Stimulated activated CD8-positive, alpha-beta memory T cell treated with anti-CD3 and anti-CD28 coated beads, Interleukin-12 subunit alpha, Interleukin-12 subunit beta, amount 100 ng/mL, for 4 hours (primary cell): ENCODE measurements around the gene IFNA14.
"Not testable (repeated sequence)": the region's sequence is repeated elsewhere in the genome, so short reads cannot be mapped to it uniquely, and the experiment has no call there.

ENCODE experiments used
- DNase-seq: peaks from one replicate; pipeline ENCODE4 v3.0.0-alpha.2; 2020; ENCODE audit warnings: low read depth

Gene IFNA14

GRCh38 chr9:21239911-21240310 lies at the start of gene IFNA14:
TSS of gene IFNA14 (minus strand) at chr9:21240005. CDS start at chr9:21239935, 70 bp downstream.
- DNase-seq = no peak

GRCh38 chr9:21287280-21287679 lies 47.5 kb upstream of the IFNA14 start:
- DNase-seq = no peak

GRCh38 chr9:21286659-21287058 lies 46.9 kb upstream of the IFNA14 start:
- no peak for DNase-seq

- no peak for DNase-seq
Measured at GRCh38 chr9:21286099-21286498, 46.3 kb upstream of the IFNA14 start.

- DNase-seq = no peak
Measured at GRCh38 chr9:21281275-21281674, 41.5 kb upstream of the IFNA14 start.

GRCh38 chr9:21268347-21268657 lies 28.5 kb upstream of the IFNA14 start:
- DNase-seq = no peak

- no peak for DNase-seq
Measured at GRCh38 chr9:21267485-21268346, 27.9 kb upstream of the IFNA14 start.

GRCh38 chr9:21266733-21267484 lies 27.1 kb upstream of the IFNA14 start:
- no peak for DNase-seq

GRCh38 chr9:21265421-21266189 lies 25.8 kb upstream of the IFNA14 start:
- DNase-seq = no peak

GRCh38 chr9:21255538-21256212 lies 15.9 kb upstream of the IFNA14 start:
- DNase-seq = no peak

GRCh38 chr9:21252721-21253547 lies 13.1 kb upstream of the IFNA14 start:
- no peak for DNase-seq

GRCh38 chr9:21251638-21252037 lies 11.8 kb upstream of the IFNA14 start:
- no peak for DNase-seq

- no peak for DNase-seq
Measured at GRCh38 chr9:21251190-21251589, 11.4 kb upstream of the IFNA14 start.

- no peak for DNase-seq
Measured at GRCh38 chr9:21244836-21245235, 5.0 kb upstream of the IFNA14 start.

GRCh38 chr9:21236360-21236714 lies 3.5 kb downstream of the IFNA14 start:
- not testable (repeated sequence) for DNase-seq

GRCh38 chr9:21235468-21236359 lies 4.1 kb downstream of the IFNA14 start:
- not testable (repeated sequence) for DNase-seq

GRCh38 chr9:21234153-21234687 lies 5.6 kb downstream of the IFNA14 start:
- no peak for DNase-seq

GRCh38 chr9:21233258-21233657 lies 6.5 kb downstream of the IFNA14 start:
- DNase-seq = no peak

- no peak for DNase-seq
Measured at GRCh38 chr9:21228122-21228521, 11.7 kb downstream of the IFNA14 start, which contains the start of gene IFNA17. TSS of gene IFNA17 (minus strand) at chr9:21228222. CDS start at chr9:21228173, 49 bp downstream.

GRCh38 chr9:21217211-21217610 lies 22.6 kb downstream of the IFNA14 start, which contains the start of gene IFNA16:
TSS of gene IFNA16 (minus strand) at chr9:21217311. CDS start at chr9:21217305, 6 bp downstream.
- not testable (repeated sequence) for DNase-seq
